HCT116 (cell line): ENCODE data around the gene VANGL2. TPM values are rescaled to one million over a fixed set of nuclear protein-coding genes. Genes with fewer than 3 reads are reported as not detected.

Experiments
- ATAC-seq: fragments of 200-7000 bp; cut with Tn5 transposase; 2 replicates; pipeline ENCODE4 v1.9.1; 2020; ENCODE audit warnings: mild to moderate bottlenecking, moderate library complexity
- BruUV-seq: library from RNA; stranded (reverse); fragments of 400-500 nt; replicated peaks from 2 replicates; lab custom pipeline; 2021; lab: Mats Ljungman, UMichigan
- CTCF ChIA-PET: fragments of 300-600 bp; sonication (Branson Sonifier 250); formaldehyde crosslinking; loops from one replicate; lab custom pipeline; 2021; ENCODE audit warnings: antibody characterized with exemption; lab: Charles Lee
- POLR2A ChIA-PET: fragments of 300-600, 350-600 bp; sonication (Branson Sonifier 250); formaldehyde crosslinking; loops from one replicate; lab custom pipeline; 2021; ENCODE audit warnings: antibody characterized with exemption; lab: Charles Lee
- RAD21 ChIA-PET, 2 experiments: fragments of 300-600 bp; sonication (Branson Sonifier 250); formaldehyde crosslinking; loops; one replicate each; lab custom pipeline; 2023; ENCODE audit warnings: low total read pairs in 2 of 2; ENCODE audit not compliant: uncharacterized antibody in 2 of 2, unreplicated experiment in 2 of 2, low non-redundant PET in 1 of 2; lab: Charles Lee
- DNase-seq: peaks from one replicate; pipeline ENCODE4 v3.0.0-alpha.2; 2010; ENCODE audit warnings: low read depth, low spot score
- H2AFZ ChIP-seq: fragments of 200-600 bp; shearing (Covaris generic), sonication (generic); 2 replicates; pipeline ENCODE4 v1.6.1; 2017; ENCODE audit warnings: low read depth, mixed run types, mixed read lengths, antibody characterized with exemption, low read length; ENCODE audit not compliant: poor library complexity, severe bottlenecking
- H3K27ac ChIP-seq: 2 replicates; pipeline ENCODE4 v1.5.1; 2012; ENCODE audit warnings: low read depth, low read length
- H3K27me3 ChIP-seq: fragments of 200-600 bp; sonication (generic); 2 replicates; pipeline ENCODE4 v1.6.1; 2016; ENCODE audit warnings: mixed run types, low read length, mixed read lengths; ENCODE audit not compliant: insufficient read depth
- H3K36me3 ChIP-seq, 2 experiments: fragments of 200-500 bp in 1 of 2; fragments of 200-600 bp in 1 of 2; sonication (Bioruptor generic) in 1 of 2; sonication (generic) in 1 of 2; 2 replicates each; pipeline versions ENCODE4 v1.5.1 to v1.6.1; 2014 to 2016; ENCODE audit warnings: low read length in 2 of 2, inconsistent platforms in 1 of 2, mixed read lengths in 1 of 2, mixed run types in 1 of 2; ENCODE audit not compliant: insufficient read depth in 2 of 2, control insufficient read depth in 1 of 2
- H3K4me1 ChIP-seq, 2 experiments: fragments of 200-600 bp in 1 of 2; sonication (generic) in 1 of 2; 2 replicates each; pipeline versions ENCODE4 v1.5.1 to v1.6.1; 2012 to 2017; ENCODE audit warnings: low read length in 2 of 2, inconsistent platforms in 1 of 2, mild to moderate bottlenecking in 1 of 2, mixed read lengths in 1 of 2, mixed run types in 1 of 2, moderate library complexity in 1 of 2; ENCODE audit not compliant: insufficient read depth in 2 of 2, control insufficient read depth in 1 of 2
- H3K4me2 ChIP-seq: fragments of 200-600 bp; sonication (generic); 2 replicates; pipeline ENCODE4 v1.6.1; 2017; ENCODE audit warnings: mixed run types, low read length, mixed read lengths
- H3K4me3 ChIP-seq, 2 experiments: fragments of 200-600 bp in 1 of 2; sonication (generic) in 1 of 2; replicated peaks in 1 of 2; 2 replicates each; pipeline ENCODE4 v1.5.1; 2011 to 2016; ENCODE audit warnings: low read length in 2 of 2, control low read depth in 1 of 2, low read depth in 1 of 2, mild to moderate bottlenecking in 1 of 2, mixed read lengths in 1 of 2, mixed run types in 1 of 2
- H3K79me2 ChIP-seq: fragments of 200-600 bp; sonication (generic); 2 replicates; pipeline ENCODE4 v1.6.1; 2017; ENCODE audit warnings: mild to moderate bottlenecking, mixed run types, low read length, moderate library complexity, mixed read lengths; ENCODE audit not compliant: insufficient read depth
- H3K9ac ChIP-seq: fragments of 200-600 bp; sonication (generic); 2 replicates; pipeline ENCODE4 v1.6.1; 2016; ENCODE audit warnings: low read length, mixed read lengths
- H3K9me2 ChIP-seq: fragments of 200-600 bp; sonication (generic), shearing (Covaris generic); 2 replicates; pipeline ENCODE4 v1.6.1; 2017; ENCODE audit warnings: mixed run types, mild to moderate bottlenecking, moderate library complexity; ENCODE audit not compliant: insufficient read depth
- H3K9me3 ChIP-seq, 2 experiments: fragments of 200-500 bp in 1 of 2; fragments of 200-600 bp in 1 of 2; sonication (Bioruptor generic) in 1 of 2; sonication (generic) in 1 of 2; 2 replicates each; pipeline ENCODE4 v1.6.1; 2014 to 2017; ENCODE audit warnings: low read length in 2 of 2, mixed read lengths in 2 of 2, inconsistent platforms in 1 of 2, low read depth in 1 of 2, mild to moderate bottlenecking in 1 of 2, mixed run types in 1 of 2, moderate library complexity in 1 of 2; ENCODE audit not compliant: control insufficient read depth in 1 of 2, insufficient read depth in 1 of 2
- H4K20me1 ChIP-seq: fragments of 200-600 bp; sonication (generic), shearing (Covaris generic); 2 replicates; pipeline ENCODE4 v1.6.1; 2017; ENCODE audit warnings: mixed run types, mild to moderate bottlenecking, moderate library complexity; ENCODE audit not compliant: insufficient read depth
- CTCF ChIP-seq, 3 experiments: fragments of 200-600 bp in 1 of 3; sonication (generic) in 1 of 3; IDR thresholded peaks in 2 of 3; conservative IDR thresholded peaks in 1 of 3; 2 replicates each; pipeline ENCODE4 v1.5.1; 2012 to 2017; ENCODE audit warnings: low read depth in 2 of 3, low read length in 2 of 3, antibody characterized with exemption in 1 of 3, borderline replicate concordance in 1 of 3, control low read depth in 1 of 3, mild to moderate bottlenecking in 1 of 3, mixed read lengths in 1 of 3, mixed run types in 1 of 3, moderate library complexity in 1 of 3; ENCODE audit not compliant: insufficient read depth in 1 of 3
- EZH2phosphoT487 ChIP-seq: fragments of 200-600 bp; IDR thresholded peaks from 2 replicates; pipeline ENCODE4 v1.6.1; 2018; ENCODE audit warnings: antibody characterized with exemption, borderline replicate concordance
- JUND ChIP-seq: IDR thresholded peaks from 2 replicates; pipeline ENCODE4 v1.6.1; 2012
- POLR2AphosphoS5 ChIP-seq: IDR thresholded peaks from 2 replicates; pipeline ENCODE4 v1.6.1; 2011; ENCODE audit warnings: mild to moderate bottlenecking, low read depth, low read length, moderate library complexity
- SIN3A ChIP-seq: IDR thresholded peaks from 2 replicates; pipeline ENCODE4 v1.6.1; 2012; ENCODE audit warnings: low read depth
- SP1 ChIP-seq: IDR thresholded peaks from 2 replicates; pipeline ENCODE4 v1.6.1; 2012; ENCODE audit warnings: low read depth
- YY1 ChIP-seq: IDR thresholded peaks from 2 replicates; pipeline ENCODE4 v1.6.1; 2011; ENCODE audit warnings: low read length, low read depth, moderate library complexity, mild to moderate bottlenecking; ENCODE audit not compliant: insufficient replicate concordance; ENCODE audit errors: extremely low read depth
- ZBTB33 ChIP-seq: IDR thresholded peaks from 2 replicates; pipeline ENCODE4 v1.6.1; 2011; ENCODE audit warnings: mild to moderate bottlenecking, low read length, moderate library complexity; ENCODE audit not compliant: insufficient replicate concordance; ENCODE audit errors: extremely low read depth
- ZFX ChIP-seq: fragments of 450-650 bp; IDR thresholded peaks from 2 replicates; pipeline ENCODE4 v1.6.1; 2017
- ZNF274 ChIP-seq: fragments of 200-500 bp; sonication (Bioruptor generic); IDR thresholded peaks from 2 replicates; pipeline ENCODE4 v1.6.1; 2014; ENCODE audit warnings: mild to moderate bottlenecking, low read depth, low read length, inconsistent platforms
- intact Hi-C: fragments of 100-400 bp; cut with micrococcal nuclease; formaldehyde crosslinking; loops from 2 replicates; pipeline ENCODE4 v1.10.0; 2022
- total RNA-seq: library from RNA; stranded (reverse); gene quantifications from one replicate; pipeline ENCODE4 v1.2.1, GENCODE V29; 2021; ENCODE audit not compliant: unreplicated experiment

VANGL2 gene
- total RNA-seq, 1 experiment from 2014 or later: 1.1 TPM

GRCh38 chr1:160412028-160412362 is 11.6 kb downstream of the VANGL2 start:
- TF ChIP-seq CTCF (IDR thresholded peaks at IDR 0.05 in 2 of 3, conservative IDR thresholded peaks at IDR 0.05 in 1 of 3; ENCODE audit: borderline replicate concordance in 1 of 3, insufficient read depth in 1 of 3, low read depth in 2 of 3, low read length in 2 of 3) (no peak), YY1 (no peak), ZFX (no peak)
- H3K79me2 ChIP-seq: no peaks in the 10 kb centered on the region

GRCh38 chr1:160413716-160414115 is 13.4 kb downstream of the VANGL2 start:
- POLR2A ChIA-PET: no interaction called here
- Histone ChIP-seq H4K20me1 (no peaks in the 10 kb centered on the region), H3K4me2 (no peak overlapping the region), H3K4me1 (peaks cover 4 to 7% of the 10 kb centered on the region in 2 experiments), H3K36me3 (no peaks in the 10 kb centered on the region), H3K9me2 (no peaks in the 10 kb centered on the region), H3K27ac (no peak overlapping the region), H2AFZ (no peak overlapping the region), H3K4me3 (no peak overlapping the region), H3K27me3 (no peaks in the 10 kb centered on the region), H3K9ac (no peak overlapping the region), H3K9me3 (no peaks in the 10 kb centered on the region), H3K79me2 (no peaks in the 10 kb centered on the region)
- TF ChIP-seq JUND: no peak
- TF ChIP-seq SIN3A: no peak
- TF ChIP-seq ZBTB33: no peak
- no peak for TF ChIP-seq SP1
- no peak for TF ChIP-seq ZNF274
- TF ChIP-seq EZH2phosphoT487: no peak
- no peak for TF ChIP-seq POLR2AphosphoS5
- ATAC-seq (no peak), DNase-seq (no peak)
- RAD21 ChIA-PET: no interaction called here
- CTCF ChIA-PET: interaction anchor here (1.4 to 1.6 kb wide), 2 partner anchors 37 to 220 kb away, joined by 3 to 5 read pairs; no protein-coding TSS in a partner anchor
- intact Hi-C loops: no loop called here
- BruUV-seq: no TSS peak

More at GRCh38 chr1:160412028-160412362, 11.6 kb downstream of the VANGL2 start:
- Histone ChIP-seq H3K9me2 (no peaks in the 10 kb centered on the region), H2AFZ (no peak overlapping the region), H3K27ac (no peak overlapping the region), H3K9ac (no peak overlapping the region), H4K20me1 (no peaks in the 10 kb centered on the region), H3K4me3 (no peak overlapping the region), H3K27me3 (no peaks in the 10 kb centered on the region), H3K4me2 (no peak overlapping the region), H3K9me3 (no peaks in the 10 kb centered on the region), H3K4me1 (peaks cover 21 to 24% of the 10 kb centered on the region in 2 experiments), H3K36me3 (no peaks in the 10 kb centered on the region)
- RAD21 ChIA-PET: no interaction called here
- CTCF ChIA-PET: no interaction called here
- ATAC-seq (no peak), DNase-seq (no peak)
- POLR2A ChIA-PET: no interaction called here
- BruUV-seq: no TSS peak
- intact Hi-C loops: no loop called here
